Pancreas (tissue), 10 donors: ENCODE results near the gene ZNF92. TPM values are rescaled to one million over a fixed set of nuclear protein-coding genes. Genes with fewer than 3 reads are reported as not detected.

Experiments used
- ATAC-seq, 4 donors: fragments of 200-7000 bp; cut with Tn5 transposase; one replicate each; pipeline versions ENCODE4 v1.8.0 to v1.9.1; 2020; ENCODE audit warnings: mild to moderate bottlenecking in 4 of 4, moderate library complexity in 4 of 4
- DNase-seq, 6 donors: peaks; one replicate each; pipeline ENCODE4 v3.0.0-alpha.2; 2020
- FAIRE-seq: peaks from 2 replicates; lab custom pipeline; 2012; peaks lifted over from hg19 to GRCh38; lab: Jason Lieb, UNC
- H3K27ac ChIP-seq, 4 donors: fragments of 200-600 bp; sonication (generic); 1 replicate in 3 of 4; 2 replicates in 1 of 4; pipeline versions ENCODE4 v1.5.0 to v1.8.0; 2020
- H3K27me3 ChIP-seq, 4 donors: fragments of 200-600 bp; one replicate each; pipeline ENCODE4 v1.8.0; 2021
- H3K36me3 ChIP-seq, 3 donors: fragments of 200-600 bp; sonication (generic) in 1 of 3; one replicate each; pipeline versions ENCODE4 v1.5.0 to v1.8.0; 2020 to 2021
- H3K4me1 ChIP-seq, 3 donors: fragments of 200-600 bp; one replicate each; pipeline ENCODE4 v1.8.0; 2021
- H3K4me3 ChIP-seq, 4 donors: fragments of 200-600 bp; sonication (generic) in 2 of 4; one replicate each; pipeline versions ENCODE4 v1.5.0 to v1.8.0; 2020 to 2021
- H3K9me3 ChIP-seq, 4 donors: fragments of 200-600 bp; one replicate each; pipeline ENCODE4 v1.8.0; 2021
- CTCF ChIP-seq, 4 donors: fragments of 200-600 bp; sonication (generic) in 3 of 4; IDR thresholded peaks; one replicate each; pipeline versions ENCODE4 v1.5.0 to v1.8.0; 2021; ENCODE audit warnings: antibody characterized with exemption in 4 of 4
- whole genome bisulfite sequencing, 2 donors: extraction: QIAGEN DNeasy Blood & Tissue Kit; methylation state at CpG; one replicate each; pipeline ENCODE4 v1.1.7; 2013; 5-methylcytosine and 5-hydroxymethylcytosine counted together
- intact Hi-C, 3 donors: fragments of 100-400 bp; cut with DNase I; formaldehyde crosslinking; loops; one replicate each; pipeline versions ENCODE4 v1.11.1 to v1.14.2; 2022
- polyA plus RNA-seq, 2 donors: library from polyadenylated mRNA; stranded (reverse); fragments of 200-250 nt; gene quantifications; one replicate each; pipeline ENCODE4 v1.2.3, GENCODE V29; 2013
- total RNA-seq, 6 donors: library from RNA; stranded (reverse); fragmentation: NEBNext Ultra II Directional in 4 of 6; extraction: Animal tissue kit (Norgen Biotek cat#: 25700) in 4 of 6; gene quantifications; one replicate each; pipeline versions ENCODE4 v1.2.1 to v1.2.4, GENCODE V29; 2021 to 2023
- donor health status: healthy with polysubstance abuse.
- donor health status: DM: no; HTN: no; CAD: no; lungs with moderate emphysema.
- donor health status: DM: no; HTN: no; CAD: no.
- donor health status: control.
- donor health status: control.
- donor health status: Bipolar disorder and iron deficiency.
- donor health status: DM: yes; HTN: yes; CAD: no.
- donor health status: DM: no; HTN: no; CAD: no.
- donor health status: DM: no; HTN: no; CAD: no.
- donor health status: DM: yes; HTN: yes; CAD: no.

The ZNF92 gene
- total and polyA plus RNA-seq, 8 donors = 2.1 to 5.5 (median 3.3) TPM

GRCh38 chr7:65379318-65379717 is 5.7 kb downstream of the ZNF92 start:
- Histone ChIP-seq H3K4me3 (no peak overlapping the region), H3K4me1 (peaks cover 0 to 10% (median 4%) of the 10 kb centered on the region in 3 donors), H3K27ac (no peak overlapping the region), H3K27me3 (no peaks in the 10 kb centered on the region), H3K36me3 (no peaks in the 10 kb centered on the region), H3K9me3 (no peaks in the 10 kb centered on the region)
- DNase-seq (no peak), ATAC-seq (no peak), FAIRE-seq (no peak)
- intact Hi-C loops = loop anchor here in 1 of 3 donors (10.0 kb wide), 1 partner anchor 625 kb away; no protein-coding TSS in a partner anchor
- no peak for TF ChIP-seq CTCF (IDR thresholded peaks at IDR 0.05)
- WGBS, 2 donors = 54 to 63% methylated on average over 3 of the region's 3 CpGs

GRCh38 chr7:65381742-65382141 is 8.1 kb downstream of the ZNF92 start:
- 89 to 95% methylated on average over 3 of the region's 3 CpGs for WGBS, 2 donors
- Histone ChIP-seq H3K36me3 (no peaks in the 10 kb centered on the region), H3K9me3 (no peaks in the 10 kb centered on the region), H3K27ac (no peak overlapping the region), H3K27me3 (no peaks in the 10 kb centered on the region), H3K4me1 (no peaks in the 10 kb centered on the region), H3K4me3 (no peak overlapping the region)
- intact Hi-C loops = no loop called here
- no peak for DNase-seq
- no peak for ATAC-seq
- no peak for TF ChIP-seq CTCF (IDR thresholded peaks at IDR 0.05)
- FAIRE-seq = no peak

- no peak overlapping the region for H3K4me3 ChIP-seq
- no peak for DNase-seq
- 88 to 91% methylated on average over 3 of the region's 3 CpGs for WGBS, 2 donors
- no peak for FAIRE-seq
- no peaks in the 10 kb centered on the region for H3K9me3 ChIP-seq
- H3K27me3 ChIP-seq = no peaks in the 10 kb centered on the region
- no peaks in the 10 kb centered on the region for H3K4me1 ChIP-seq
- ATAC-seq = no peak
- TF ChIP-seq CTCF (IDR thresholded peaks at IDR 0.05) = no peak
- intact Hi-C loops = no loop called here
- H3K27ac ChIP-seq = no peak overlapping the region
- H3K36me3 ChIP-seq = no peaks in the 10 kb centered on the region
These were observed 8.8 kb downstream of the ZNF92 start for GRCh38 chr7:65382452-65382851.

GRCh38 chr7:65387891-65388290 is 14.2 kb downstream of the ZNF92 start:
- no peak for DNase-seq
- no peak for FAIRE-seq
- 97 to 100% methylated on average over 2 of the region's 2 CpGs for whole genome bisulfite sequencing, 2 donors
- no peaks in the 10 kb centered on the region for H3K4me1 ChIP-seq
- no peak overlapping the region for H3K4me3 ChIP-seq
- no peaks in the 10 kb centered on the region for H3K27me3 ChIP-seq
- H3K36me3 ChIP-seq = peaks cover 0 to 3% (median 0%) of the 10 kb centered on the region in 3 donors
- ATAC-seq = no peak
- no peaks in the 10 kb centered on the region for H3K9me3 ChIP-seq
- H3K27ac ChIP-seq = no peak overlapping the region
- intact Hi-C loops = no loop called here
- no peak for TF ChIP-seq CTCF (IDR thresholded peaks at IDR 0.05)

- Histone ChIP-seq H3K4me1 (no peaks in the 10 kb centered on the region), H3K4me3 (no peak overlapping the region), H3K27me3 (no peaks in the 10 kb centered on the region), H3K36me3 (peaks cover 0 to 3% (median 0%) of the 10 kb centered on the region in 3 donors), H3K27ac (no peak overlapping the region), H3K9me3 (no peaks in the 10 kb centered on the region)
- no peak for DNase-seq
- FAIRE-seq = no peak
- 90 to 97% methylated on average over 4 of the region's 4 CpGs for WGBS, 2 donors
- no peak for TF ChIP-seq CTCF (IDR thresholded peaks at IDR 0.05)
- intact Hi-C loops = no loop called here
- ATAC-seq = no peak
These were observed 16.9 kb downstream of the ZNF92 start for GRCh38 chr7:65390588-65390987.
